ENCODE measurements around the gene CSTPP1. TPM values are rescaled to one million over a fixed set of nuclear protein-coding genes. Genes with fewer than 3 reads are reported as not detected.

The CSTPP1 gene
- total RNA-seq, 2 experiments from 2014 or later, result 14.5 to 18.2 TPM

DNA sequence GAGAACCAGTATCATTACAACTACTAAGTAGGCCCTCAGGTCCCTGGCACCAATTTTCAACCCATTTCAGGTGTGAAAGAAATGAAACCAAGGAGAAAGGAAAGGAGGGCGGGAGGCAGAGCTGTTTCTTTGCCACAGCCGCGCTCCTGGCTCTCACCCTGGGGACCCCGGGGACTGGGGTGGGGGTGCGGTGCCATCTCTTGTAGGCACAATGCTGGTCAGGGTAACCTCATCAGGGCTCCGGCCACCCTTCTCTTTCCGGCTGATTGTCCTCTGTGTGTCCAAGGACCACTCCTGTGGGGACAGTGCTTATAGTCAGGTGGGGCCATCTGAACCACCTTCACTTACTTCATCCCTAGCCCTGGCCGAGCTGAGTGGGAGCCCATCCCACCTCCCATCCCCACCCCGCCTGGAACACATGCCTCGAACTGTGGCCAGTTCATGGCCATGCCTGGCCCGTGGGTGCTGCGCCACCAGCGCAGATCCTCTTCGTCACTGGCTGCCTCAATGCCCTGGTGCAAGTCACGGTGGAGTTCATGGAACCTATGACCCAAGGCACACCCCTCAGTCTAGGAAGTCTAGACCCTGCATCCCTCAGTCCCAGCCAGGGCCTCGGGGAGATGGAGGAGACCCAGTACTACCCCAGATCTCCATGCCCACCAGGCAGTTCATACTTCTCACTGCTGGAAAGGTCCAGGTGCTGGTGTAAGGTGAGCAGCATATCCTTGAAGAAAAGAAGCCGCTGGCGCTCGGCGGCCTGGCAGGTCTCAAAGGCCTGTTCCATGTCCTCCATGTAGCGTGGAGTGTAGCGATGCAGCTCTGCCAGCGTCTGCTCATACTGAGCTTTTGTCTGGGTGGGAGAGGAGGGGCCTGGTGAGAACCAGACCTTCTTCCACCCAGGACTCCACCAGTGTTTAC, 242.4 kb downstream of the CSTPP1 start:
- no peak overlapping the region for H3K4me3 Mint-ChIP-seq
- peaks cover 1% of the 10 kb centered on the region for H3K36me3 Mint-ChIP-seq

DNA sequence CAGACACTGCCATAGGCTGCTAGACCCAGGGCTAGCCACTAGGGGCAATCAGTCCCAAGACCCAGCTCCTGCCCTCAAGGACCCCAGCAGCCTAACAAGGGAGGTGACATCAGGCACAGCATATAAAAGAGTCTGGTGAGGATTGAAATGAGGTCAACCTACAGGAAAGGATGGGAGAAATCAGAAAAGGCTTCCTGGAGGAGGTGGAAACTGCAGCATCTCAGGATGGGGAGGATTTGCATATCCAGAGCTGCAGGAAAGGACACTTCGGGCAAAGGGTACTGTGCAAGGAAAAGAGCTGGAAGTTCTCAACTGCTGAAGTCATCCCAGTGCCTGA, 243.1 kb downstream of the CSTPP1 start:
- H3K4me3 Mint-ChIP-seq, result no peak overlapping the region
- peaks cover 6% of the 10 kb centered on the region for H3K27me3 Mint-ChIP-seq
- H3K36me3 Mint-ChIP-seq, result no peaks in the 10 kb centered on the region
- CTCF ChIA-PET, result interaction anchor here (0.6 to 4.2 kb wide), 17 partner anchors 9 to 290 kb away, joined by 3 to 58 read pairs (median 3); partner anchors contain the start of genes DDB2 and PACSIN3
- no peaks in the 10 kb centered on the region for H3K9me3 Mint-ChIP-seq (ENCODE audit: low read depth)
- peaks cover 31% of the 10 kb centered on the region for H3K4me1 Mint-ChIP-seq
- no peak overlapping the region for H3K27ac Mint-ChIP-seq
- ATAC-seq, result no peak
- DNase-seq, result peak; percentile 74

More for the DNA sequence above, 242.4 kb downstream of the CSTPP1 start:
- ATAC-seq (no peak), DNase-seq (no peak)
- Mint-ChIP-seq H3K27ac (peak overlapping the region; percentile 28), H3K27me3 (peaks cover under 1% of the 10 kb centered on the region), H3K9me3 (ENCODE audit: low read depth) (no peaks in the 10 kb centered on the region), H3K4me1 (peaks cover 32% of the 10 kb centered on the region)
- CTCF ChIA-PET, result interaction anchor here (0.6 to 4.2 kb wide), 16 partner anchors 9 to 233 kb away, joined by 3 to 58 read pairs (median 4); partner anchors contain the start of genes DDB2 and PACSIN3

DNA sequence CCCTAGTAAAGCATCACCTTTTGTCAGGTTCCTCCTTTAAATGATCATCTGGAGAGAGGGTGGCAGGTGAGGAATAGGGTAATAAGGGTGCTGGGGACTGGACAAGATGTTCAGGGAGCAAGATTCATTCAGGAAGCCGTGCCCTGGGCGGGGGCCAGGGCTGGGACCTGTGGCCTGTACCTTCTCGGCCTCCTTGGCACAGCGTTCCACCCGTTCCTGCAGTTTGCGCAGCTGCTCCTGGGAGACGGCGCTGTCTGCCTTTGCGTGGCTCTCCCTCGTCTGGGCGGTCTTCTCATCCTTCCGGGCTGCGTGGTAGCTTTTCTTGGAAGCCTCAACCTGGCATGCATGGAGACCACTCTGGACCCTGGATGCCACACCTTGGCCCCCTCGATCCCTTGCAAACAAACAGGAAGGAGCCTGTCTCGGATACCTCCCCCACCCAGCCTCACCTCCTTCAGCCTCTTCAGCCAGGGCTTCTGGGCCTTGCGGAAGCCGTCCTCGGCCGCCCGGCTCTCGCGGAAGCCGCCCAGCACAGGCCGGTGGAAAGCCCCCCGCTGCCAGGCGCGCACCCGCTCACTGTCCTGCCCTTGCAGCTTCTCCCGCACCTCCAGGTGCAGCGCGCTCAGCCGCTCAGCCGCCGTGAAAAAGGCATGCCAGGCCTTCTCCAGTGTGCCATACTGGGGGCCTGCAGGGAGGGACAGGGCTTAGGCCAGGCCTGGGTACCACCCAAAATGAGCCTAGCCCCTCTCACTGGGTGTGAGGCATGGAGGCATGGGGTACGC, 243.6 kb downstream of the CSTPP1 start:
- CTCF ChIA-PET, result interaction anchor here (0.6 to 4.2 kb wide), 17 partner anchors 8 to 289 kb away, joined by 3 to 58 read pairs (median 3); partner anchors contain the start of genes DDB2 and PACSIN3
- Mint-ChIP-seq H3K4me1 (peaks cover 25% of the 10 kb centered on the region), H3K9me3 (ENCODE audit: low read depth) (no peaks in the 10 kb centered on the region), H3K27ac (no peak overlapping the region), H3K36me3 (no peaks in the 10 kb centered on the region), H3K4me3 (no peak overlapping the region), H3K27me3 (peaks cover 12% of the 10 kb centered on the region)
- DNase-seq (no peak), ATAC-seq (no peak)

DNA sequence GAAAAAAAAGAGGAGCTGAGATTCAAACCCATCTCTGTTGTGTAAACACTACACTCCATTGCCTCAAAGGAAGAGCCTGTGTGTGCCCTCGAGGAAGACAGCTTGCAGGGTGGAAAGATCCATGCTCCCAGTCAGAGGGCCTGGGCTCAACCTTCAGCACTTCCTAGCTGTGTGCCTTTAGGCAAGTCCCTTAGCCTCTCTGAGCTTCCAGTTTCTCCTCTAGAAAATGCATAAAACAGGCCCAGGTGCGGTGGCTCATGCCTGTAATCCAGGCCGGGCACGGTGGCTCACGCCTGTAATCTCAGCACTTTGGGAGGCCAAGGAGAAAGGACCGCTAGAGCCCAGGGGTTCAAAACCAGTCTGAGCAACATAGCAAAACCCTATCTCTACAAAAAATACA, 244.7 kb downstream of the CSTPP1 start:
- no peaks in the 10 kb centered on the region for H3K9me3 Mint-ChIP-seq (ENCODE audit: low read depth)
- DNase-seq, result no peak
- CTCF ChIA-PET, result interaction anchor here (0.5 to 1.3 kb wide), 3 partner anchors 78 to 231 kb away, joined by 3 read pairs; no protein-coding TSS in a partner anchor
- no peaks in the 10 kb centered on the region for H3K36me3 Mint-ChIP-seq
- H3K4me1 Mint-ChIP-seq, result peaks cover 17% of the 10 kb centered on the region
- no peak overlapping the region for H3K4me3 Mint-ChIP-seq
- H3K27ac Mint-ChIP-seq, result no peak overlapping the region
- no peak for ATAC-seq
- peaks cover 13% of the 10 kb centered on the region for H3K27me3 Mint-ChIP-seq

DNA sequence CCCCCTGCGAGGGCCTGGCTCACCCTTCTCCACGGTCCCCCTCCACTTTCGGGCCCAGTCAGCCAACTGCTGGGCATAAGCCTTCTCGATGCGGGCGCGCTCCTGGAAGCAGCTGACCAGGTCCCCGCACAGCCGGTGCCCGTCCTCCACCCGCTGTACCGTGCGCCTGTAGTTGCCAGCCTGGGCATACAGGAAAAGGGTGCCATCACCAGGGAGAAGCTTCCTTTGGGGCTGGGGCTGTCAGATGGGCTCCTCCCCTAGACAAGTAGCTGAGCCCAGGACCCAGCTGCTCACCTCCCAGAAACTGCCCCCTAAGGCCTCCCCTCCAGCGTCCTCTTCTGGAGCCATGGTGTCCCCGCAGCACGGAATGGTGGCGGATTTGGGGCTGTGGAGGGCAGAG, 245.8 kb downstream of the CSTPP1 start:
- no peaks in the 10 kb centered on the region for H3K36me3 Mint-ChIP-seq
- ATAC-seq (no peak), DNase-seq (no peak)
- H3K27me3 Mint-ChIP-seq, result peaks cover 21% of the 10 kb centered on the region
- H3K4me3 Mint-ChIP-seq, result no peak overlapping the region
- no peak overlapping the region for H3K27ac Mint-ChIP-seq
- no peaks in the 10 kb centered on the region for H3K9me3 Mint-ChIP-seq (ENCODE audit: low read depth)
- CTCF ChIA-PET, result interaction anchor here (0.9 to 1.6 kb wide), 2 partner anchors 21 to 77 kb away, joined by 3 to 8 read pairs; no protein-coding TSS in a partner anchor
- peaks cover 19% of the 10 kb centered on the region for H3K4me1 Mint-ChIP-seq

DNA sequence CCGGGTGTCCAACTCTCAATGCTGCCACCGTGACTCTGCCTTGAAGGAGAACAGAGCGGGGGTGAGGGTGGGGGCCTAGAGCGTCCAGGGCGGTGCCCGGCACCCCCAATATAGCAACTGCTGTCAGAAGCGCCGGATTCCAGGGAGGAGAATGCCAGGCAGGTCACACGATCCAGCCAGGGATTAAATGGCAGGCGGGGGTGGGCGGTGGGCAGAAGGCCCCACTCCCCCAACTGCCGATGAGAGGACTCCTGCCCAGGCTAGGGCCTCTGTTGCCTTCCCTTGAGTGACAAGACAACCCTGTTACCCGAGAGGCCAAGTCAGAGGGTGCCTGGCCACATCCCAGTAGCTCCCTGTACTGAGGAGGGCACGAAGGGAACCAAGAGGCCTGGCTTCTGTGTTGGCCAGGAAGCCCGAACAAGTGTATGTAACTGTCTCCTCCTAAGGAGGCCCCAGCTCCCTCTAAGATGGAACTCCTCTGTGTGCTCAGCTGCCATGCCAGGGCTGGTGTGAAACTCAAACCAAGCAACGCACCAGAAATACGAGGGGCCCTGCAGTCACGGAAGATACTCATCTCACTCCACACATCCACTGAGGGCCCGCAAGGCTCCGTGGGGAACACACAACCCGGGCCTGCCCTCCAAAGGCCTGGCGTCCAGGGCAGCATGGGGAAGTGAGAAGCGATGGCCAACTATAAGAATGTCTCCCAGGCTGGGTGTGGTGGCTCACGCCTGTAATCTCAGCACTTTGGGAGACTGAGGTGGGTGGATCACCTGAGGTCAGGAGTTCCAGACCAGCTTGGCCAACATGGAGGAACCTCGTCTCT, 246.7 kb downstream of the CSTPP1 start:
- Mint-ChIP-seq H3K27me3 (peaks cover 30% of the 10 kb centered on the region), H3K4me3 (no peak overlapping the region), H3K4me1 (peaks cover 17% of the 10 kb centered on the region), H3K9me3 (ENCODE audit: low read depth) (no peaks in the 10 kb centered on the region), H3K27ac (no peak overlapping the region), H3K36me3 (no peaks in the 10 kb centered on the region)
- CTCF ChIA-PET, result interaction anchor here (1.6 kb wide), 1 partner anchor 76 kb away, joined by 8 read pairs; no protein-coding TSS in a partner anchor
- no peak for DNase-seq
- no peak for ATAC-seq

DNA sequence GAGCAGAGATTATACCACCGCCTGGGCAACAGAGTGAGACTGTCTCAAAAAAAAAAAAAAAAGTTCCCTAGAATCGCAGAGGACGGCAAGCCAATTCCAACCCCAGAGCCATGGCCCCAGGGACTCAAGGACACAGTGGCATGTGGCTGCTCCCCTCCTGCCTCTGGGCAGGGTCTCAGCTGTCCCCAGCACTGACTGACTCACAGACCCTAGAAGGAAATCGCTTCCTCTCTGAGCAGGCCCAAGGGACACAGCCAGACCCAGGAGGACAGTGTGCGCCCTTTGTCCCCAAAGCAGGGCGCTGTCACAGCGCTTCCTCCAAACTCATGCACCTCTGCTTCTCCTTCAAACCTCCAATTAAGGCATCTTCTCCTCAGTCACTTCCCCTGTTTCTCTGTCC, 247.4 kb downstream of the CSTPP1 start:
- Mint-ChIP-seq H3K4me1 (peaks cover 17% of the 10 kb centered on the region), H3K36me3 (no peaks in the 10 kb centered on the region), H3K27ac (no peak overlapping the region), H3K4me3 (no peak overlapping the region), H3K27me3 (peaks cover 32% of the 10 kb centered on the region), H3K9me3 (ENCODE audit: low read depth) (no peaks in the 10 kb centered on the region)
- DNase-seq (no peak), ATAC-seq (no peak)
- CTCF ChIA-PET, result interaction anchor here (2.0 kb wide), 1 partner anchor 76 kb away, joined by 11 read pairs; no protein-coding TSS in a partner anchor

DNA sequence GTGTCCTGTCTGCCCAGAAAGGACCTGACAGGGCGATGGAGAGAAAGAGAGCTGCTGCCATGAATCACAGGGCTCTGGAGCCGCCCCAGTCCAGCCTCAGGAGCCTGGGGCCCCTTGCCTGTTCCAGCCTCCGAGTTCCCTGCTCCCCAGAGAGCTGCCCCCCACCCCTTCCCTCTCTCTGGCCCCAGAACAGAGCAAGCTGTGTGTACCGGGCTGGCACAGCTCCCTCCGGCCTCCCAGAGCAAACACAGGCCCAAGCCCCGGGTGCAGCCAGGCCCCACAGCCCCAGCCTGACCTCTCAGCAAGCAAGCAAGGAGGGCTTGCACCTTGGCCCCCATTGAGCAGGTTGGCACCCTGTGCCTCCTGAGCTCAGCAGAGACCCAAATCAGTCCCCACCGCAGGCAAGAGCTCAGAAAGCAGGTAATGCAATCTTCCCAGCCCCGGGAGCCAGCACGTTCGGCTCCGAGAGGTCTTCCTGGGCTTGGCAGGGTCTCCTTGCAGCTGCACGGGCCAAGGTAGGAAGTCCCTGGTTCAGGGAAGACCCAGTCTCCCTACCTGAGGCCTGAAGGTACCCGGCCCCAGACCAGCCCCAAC, 248.2 kb downstream of the CSTPP1 start:
- CTCF ChIA-PET, result interaction anchor here (0.5 to 2.0 kb wide), 3 partner anchors 29 to 75 kb away, joined by 3 to 11 read pairs (median 3); partner anchors contain the start of gene ACP2
- Mint-ChIP-seq H3K27ac (no peak overlapping the region), H3K4me1 (peaks cover 13% of the 10 kb centered on the region), H3K27me3 (peaks cover 40% of the 10 kb centered on the region), H3K4me3 (no peak overlapping the region), H3K36me3 (no peaks in the 10 kb centered on the region), H3K9me3 (ENCODE audit: low read depth) (no peaks in the 10 kb centered on the region)
- ATAC-seq, result no peak
- no peak for DNase-seq

DNA sequence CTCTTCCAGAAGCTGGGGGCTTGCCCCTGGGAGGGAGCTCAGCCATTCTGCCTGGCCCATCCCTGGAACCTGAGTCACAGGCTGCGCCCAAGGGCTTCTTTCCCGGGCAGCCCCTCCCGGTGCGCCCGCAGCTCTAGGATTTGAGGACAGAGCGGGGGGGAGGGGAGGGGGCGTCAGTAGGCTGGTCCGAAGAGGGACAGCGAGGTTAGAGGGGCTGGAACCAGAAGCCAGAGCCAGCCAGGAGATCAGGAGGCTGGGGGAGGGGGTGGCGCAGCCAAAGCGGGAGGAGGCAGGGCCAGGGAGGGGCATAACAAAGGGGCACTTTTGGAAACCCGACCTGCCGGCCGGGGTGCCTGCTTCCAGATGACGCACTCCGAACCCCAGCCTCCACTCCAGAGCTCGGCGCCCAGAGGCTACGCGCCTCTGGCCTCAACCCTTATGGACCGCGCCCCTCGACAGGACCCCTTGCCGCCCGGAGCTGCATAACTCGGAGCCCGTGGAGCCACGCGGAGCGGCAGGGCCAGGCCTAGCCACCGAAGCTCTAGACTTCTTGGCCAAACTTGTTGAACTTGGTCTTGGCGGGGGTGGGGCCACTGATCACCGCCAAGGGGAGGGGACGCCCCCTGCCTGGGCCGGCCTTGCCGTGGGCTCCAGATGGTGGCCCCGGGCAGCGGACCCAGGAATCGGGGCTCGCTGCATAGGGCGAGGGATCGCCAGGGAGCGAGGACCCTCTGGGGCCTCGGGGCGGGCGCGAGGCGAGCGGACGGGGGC, 248.9 kb downstream of the CSTPP1 start:
- CTCF ChIA-PET, result interaction anchor here (0.5 to 2.0 kb wide), 3 partner anchors 28 to 74 kb away, joined by 3 to 11 read pairs (median 3); partner anchors contain the start of gene ACP2
- ATAC-seq (no peak), DNase-seq (no peak)
- Mint-ChIP-seq H3K4me3 (peak overlapping the region; percentile 11), H3K4me1 (peaks cover 13% of the 10 kb centered on the region), H3K27ac (no peak overlapping the region), H3K27me3 (peaks cover 43% of the 10 kb centered on the region), H3K36me3 (no peaks in the 10 kb centered on the region), H3K9me3 (ENCODE audit: low read depth) (no peaks in the 10 kb centered on the region)

DNA sequence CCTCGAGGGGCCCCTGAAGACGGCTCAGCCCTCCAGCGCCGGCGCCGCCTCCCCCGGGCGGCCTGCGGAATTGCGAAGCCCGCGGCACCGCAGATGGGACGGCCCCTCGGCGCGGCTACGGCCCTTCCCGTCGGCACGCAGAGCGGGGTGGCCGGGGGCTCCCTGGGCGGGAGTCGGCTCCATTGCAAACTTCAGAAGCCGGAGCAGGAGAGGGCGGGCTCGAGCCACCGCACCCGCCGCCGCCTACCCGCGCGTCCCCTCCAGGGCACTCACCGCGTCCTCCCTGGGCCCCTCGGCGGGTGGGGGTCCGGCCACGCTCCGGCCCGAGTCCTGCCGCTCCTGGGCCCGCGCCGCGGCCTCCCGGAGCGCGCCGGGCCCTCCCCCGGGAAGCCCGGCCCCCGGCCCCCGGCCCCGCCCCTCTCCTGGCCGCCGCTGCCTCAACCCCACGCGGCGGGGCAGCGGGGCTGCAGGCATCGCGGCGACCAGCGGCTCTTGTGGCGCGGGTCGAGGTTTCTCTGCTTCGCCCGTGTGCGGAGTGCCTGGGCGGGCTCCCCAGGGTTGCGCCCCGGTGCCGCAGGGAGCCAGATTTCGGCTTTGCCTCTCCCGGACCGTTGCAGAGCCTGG, 249.6 kb downstream of the CSTPP1 start, which contains the start of gene PACSIN3:
PACSIN3 (minus strand) TSS at position 359 of the 624 bp plus-strand sequence. CDS start 3,707 bp downstream, outside the sequence.
- H3K4me3 Mint-ChIP-seq, result peak within 1 kb of the TSS; percentile 62
- CTCF ChIA-PET, result interaction anchor here (1.0 to 4.0 kb wide), 5 partner anchors 8 to 73 kb away, joined by 3 to 25 read pairs (median 11); partner anchors contain the start of genes ACP2, ARFGAP2 and DDB2
- ATAC-seq (peak; percentile 81), DNase-seq (no peak)
- peaks cover 13% of the 10 kb centered on the region for H3K4me1 Mint-ChIP-seq
- no peaks in the 10 kb centered on the region for H3K9me3 Mint-ChIP-seq (ENCODE audit: low read depth)
- no peaks in the 10 kb centered on the region for H3K36me3 Mint-ChIP-seq
- H3K27me3 Mint-ChIP-seq, result peaks cover 47% of the 10 kb centered on the region
- no peak within 1 kb of the TSS for H3K27ac Mint-ChIP-seq

Measured in activated CD8-positive, alpha-beta memory T cell treated with anti-CD3 and anti-CD28 coated beads, Interleukin-2, amount 10 ng/mL, durations not matched to agents 7 days and 5 days (primary cell).